ENCODE results near the gene GRIA3. TPM values are rescaled to one million over a fixed set of nuclear protein-coding genes. Genes with fewer than 3 reads are reported as not detected.

The GRIA3 gene
- total and polyA plus RNA-seq, 7 donors, result 0.07 to 3.0 (median 0.82) TPM; not detected in 2

DNA sequence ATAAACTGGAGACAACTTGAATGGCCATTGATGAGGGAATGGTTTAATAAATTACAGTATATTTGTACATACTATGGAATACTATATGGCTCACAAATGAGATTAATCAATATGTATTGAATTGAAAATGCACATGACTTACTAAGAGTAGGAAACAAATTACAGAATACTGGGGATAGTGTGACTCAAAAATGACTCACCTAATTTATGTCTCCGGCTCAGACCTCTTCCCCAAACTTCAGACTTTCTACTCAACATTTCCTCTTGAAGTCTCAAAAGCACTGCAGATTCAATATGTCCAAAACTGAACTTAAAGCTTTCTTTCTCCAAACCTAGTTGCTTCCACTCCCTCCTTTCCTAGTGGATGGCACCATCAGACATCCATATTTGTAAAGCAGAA lies 28.8 kb upstream of the GRIA3 start:
- Histone ChIP-seq H3K27me3 (no peaks in the 10 kb centered on the region), H3K27ac (no peak overlapping the region), H3K9me3 (no peaks in the 10 kb centered on the region), H3K4me3 (no peak overlapping the region), H3K4me1 (no peaks in the 10 kb centered on the region), H3K36me3 (no peaks in the 10 kb centered on the region)
- DNase-seq, result no peak
- TF ChIP-seq POLR2AphosphoS5 (IDR thresholded peaks at IDR 0.05) (no peak), EP300 (IDR thresholded peaks at IDR 0.05) (no peak), POLR2A (IDR thresholded peaks at IDR 0.05) (no peak)
- TF ChIP-seq, protein P1, sequence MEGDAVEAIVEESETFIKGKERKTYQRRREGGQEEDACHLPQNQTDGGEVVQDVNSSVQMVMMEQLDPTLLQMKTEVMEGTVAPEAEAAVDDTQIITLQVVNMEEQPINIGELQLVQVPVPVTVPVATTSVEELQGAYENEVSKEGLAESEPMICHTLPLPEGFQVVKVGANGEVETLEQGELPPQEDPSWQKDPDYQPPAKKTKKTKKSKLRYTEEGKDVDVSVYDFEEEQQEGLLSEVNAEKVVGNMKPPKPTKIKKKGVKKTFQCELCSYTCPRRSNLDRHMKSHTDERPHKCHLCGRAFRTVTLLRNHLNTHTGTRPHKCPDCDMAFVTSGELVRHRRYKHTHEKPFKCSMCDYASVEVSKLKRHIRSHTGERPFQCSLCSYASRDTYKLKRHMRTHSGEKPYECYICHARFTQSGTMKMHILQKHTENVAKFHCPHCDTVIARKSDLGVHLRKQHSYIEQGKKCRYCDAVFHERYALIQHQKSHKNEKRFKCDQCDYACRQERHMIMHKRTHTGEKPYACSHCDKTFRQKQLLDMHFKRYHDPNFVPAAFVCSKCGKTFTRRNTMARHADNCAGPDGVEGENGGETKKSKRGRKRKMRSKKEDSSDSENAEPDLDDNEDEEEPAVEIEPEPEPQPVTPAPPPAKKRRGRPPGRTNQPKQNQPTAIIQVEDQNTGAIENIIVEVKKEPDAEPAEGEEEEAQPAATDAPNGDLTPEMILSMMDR (IDR thresholded peaks at IDR 0.05), result no peak
- 86% methylated on average over 1 of the region's 1 CpG for WGBS, 2 donors
- intact Hi-C loops (cut with DNase I), result no loop called here

DNA sequence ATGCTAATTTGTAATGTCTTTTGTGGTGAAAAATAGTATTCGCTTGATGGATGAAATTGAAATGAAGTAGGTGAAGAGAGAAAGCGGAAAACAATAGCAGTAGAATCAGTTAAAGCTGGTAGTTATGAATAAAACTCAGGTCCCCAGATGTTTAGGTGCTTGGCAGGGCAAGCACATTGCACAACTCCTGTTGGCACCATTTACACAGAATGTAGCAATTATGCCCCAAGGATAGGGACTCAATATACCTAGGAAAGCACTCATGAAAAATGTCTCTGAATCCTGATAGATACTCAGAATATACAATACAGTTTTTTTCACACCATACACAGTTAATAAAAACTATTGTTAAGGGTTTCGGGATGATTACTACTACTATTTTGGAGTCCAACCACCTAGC lies 26.5 kb upstream of the GRIA3 start:
- Histone ChIP-seq H3K27ac (no peak overlapping the region), H3K36me3 (no peaks in the 10 kb centered on the region), H3K4me1 (no peaks in the 10 kb centered on the region), H3K9me3 (no peaks in the 10 kb centered on the region), H3K4me3 (no peak overlapping the region), H3K27me3 (no peaks in the 10 kb centered on the region)
- no peak for DNase-seq
- WGBS, 2 donors, result 92 to 98% methylated on average over 3 of the region's 3 CpGs
- TF ChIP-seq POLR2A (IDR thresholded peaks at IDR 0.05) (no peak), POLR2AphosphoS5 (IDR thresholded peaks at IDR 0.05) (no peak), EP300 (IDR thresholded peaks at IDR 0.05) (no peak)
- TF ChIP-seq, protein P1 (IDR thresholded peaks at IDR 0.05), result no peak
- intact Hi-C loops (cut with DNase I), result no loop called here

DNA sequence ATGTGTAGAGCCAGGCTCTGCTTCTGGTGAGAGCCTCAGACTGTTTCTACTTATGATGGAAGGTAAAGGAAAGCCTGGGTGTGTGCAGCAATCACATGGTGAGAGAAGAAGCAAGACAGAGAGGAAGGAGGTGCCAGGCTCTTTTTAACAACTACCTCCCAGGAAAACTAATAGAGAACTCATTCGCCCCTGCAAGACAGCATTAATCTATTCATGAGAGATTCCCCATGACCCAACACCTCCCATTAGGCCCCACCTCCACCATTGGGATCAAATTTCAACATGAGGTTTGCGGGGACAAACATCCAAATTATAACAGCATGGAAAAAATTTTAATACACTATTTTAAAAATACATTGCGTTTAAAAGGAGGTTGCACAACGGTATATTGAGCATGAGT lies 24.7 kb upstream of the GRIA3 start:
- Histone ChIP-seq H3K4me1 (no peaks in the 10 kb centered on the region), H3K9me3 (no peaks in the 10 kb centered on the region), H3K27me3 (no peaks in the 10 kb centered on the region), H3K27ac (no peak overlapping the region), H3K36me3 (no peaks in the 10 kb centered on the region), H3K4me3 (no peak overlapping the region)
- TF ChIP-seq, protein P1 (IDR thresholded peaks at IDR 0.05), result no peak
- TF ChIP-seq POLR2A (IDR thresholded peaks at IDR 0.05) (no peak), EP300 (IDR thresholded peaks at IDR 0.05) (no peak), POLR2AphosphoS5 (IDR thresholded peaks at IDR 0.05) (no peak)
- WGBS, 2 donors, result 71 to 84% methylated on average over 4 of the region's 4 CpGs
- DNase-seq, result no peak
- intact Hi-C loops (cut with DNase I), result no loop called here

- Histone ChIP-seq H3K9me3 (no peaks in the 10 kb centered on the region), H3K4me1 (no peaks in the 10 kb centered on the region), H3K36me3 (no peaks in the 10 kb centered on the region), H3K27me3 (no peaks in the 10 kb centered on the region), H3K27ac (no peak overlapping the region), H3K4me3 (no peak overlapping the region)
- no peak for DNase-seq
- TF ChIP-seq, protein P1 (IDR thresholded peaks at IDR 0.05), result no peak
- TF ChIP-seq POLR2A (IDR thresholded peaks at IDR 0.05) (no peak), POLR2AphosphoS5 (IDR thresholded peaks at IDR 0.05) (no peak), EP300 (IDR thresholded peaks at IDR 0.05) (no peak)
- intact Hi-C loops (cut with DNase I), result no loop called here
Observed at GRCh38 chrX:123167621-123168020, 16.5 kb upstream of the GRIA3 start.

GRCh38 chrX:123169247-123169901 lies 14.7 kb upstream of the GRIA3 start:
- no peaks in the 10 kb centered on the region for H3K9me3 ChIP-seq
- H3K36me3 ChIP-seq, result no peaks in the 10 kb centered on the region
- no peak for DNase-seq
- H3K4me1 ChIP-seq, result no peaks in the 10 kb centered on the region
- H3K27ac ChIP-seq, result no peak overlapping the region
- H3K4me3 ChIP-seq, result no peak overlapping the region
- WGBS, 2 donors, result 14 to 51% methylated on average over 2 of the region's 2 CpGs
- H3K27me3 ChIP-seq, result no peaks in the 10 kb centered on the region
- intact Hi-C loops (cut with DNase I), result no loop called here
- TF ChIP-seq, protein P1 (IDR thresholded peaks at IDR 0.05), result no peak
- TF ChIP-seq POLR2AphosphoS5 (IDR thresholded peaks at IDR 0.05) (no peak), POLR2A (IDR thresholded peaks at IDR 0.05) (no peak), EP300 (IDR thresholded peaks at IDR 0.05) (no peak)

All from sigmoid colon (tissue), 7 donors.